AG09319 (cell line): ENCODE measurements around the gene GPA33.

Source experiments
- DNase-seq: peaks from one replicate; pipeline ENCODE4 v3.0.0-alpha.2; 2010; ENCODE audit warnings: low read depth; ENCODE audit errors: extremely low read depth
- TF ChIP-seq, protein P1 (sequence below): IDR thresholded peaks from 2 replicates; pipeline ENCODE4 v1.5.1; 2011; ENCODE audit warnings: low read depth, mild to moderate bottlenecking, inconsistent platforms, low read length, moderate library complexity

The GPA33 gene

DNA sequence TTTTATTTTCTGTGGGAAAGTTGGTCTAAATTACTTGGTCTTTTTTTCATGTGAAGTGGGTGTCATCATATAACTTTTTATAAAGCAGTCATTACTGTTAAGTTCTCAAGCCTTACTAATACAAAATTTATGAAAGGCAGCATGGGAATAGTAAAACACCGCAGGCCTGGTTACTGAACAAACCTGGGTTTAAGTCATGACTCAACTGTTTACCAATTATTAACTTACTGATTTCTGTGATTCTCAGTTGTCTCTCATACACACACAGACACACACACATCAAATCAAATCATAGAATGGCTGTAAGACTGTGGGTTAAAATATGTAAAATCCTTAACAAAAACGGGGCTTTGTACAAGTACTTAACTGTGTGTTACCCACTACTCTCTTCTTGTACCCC, 86.5 kb downstream of the GPA33 start:
- DNase-seq: no peak
- TF ChIP-seq, protein P1, sequence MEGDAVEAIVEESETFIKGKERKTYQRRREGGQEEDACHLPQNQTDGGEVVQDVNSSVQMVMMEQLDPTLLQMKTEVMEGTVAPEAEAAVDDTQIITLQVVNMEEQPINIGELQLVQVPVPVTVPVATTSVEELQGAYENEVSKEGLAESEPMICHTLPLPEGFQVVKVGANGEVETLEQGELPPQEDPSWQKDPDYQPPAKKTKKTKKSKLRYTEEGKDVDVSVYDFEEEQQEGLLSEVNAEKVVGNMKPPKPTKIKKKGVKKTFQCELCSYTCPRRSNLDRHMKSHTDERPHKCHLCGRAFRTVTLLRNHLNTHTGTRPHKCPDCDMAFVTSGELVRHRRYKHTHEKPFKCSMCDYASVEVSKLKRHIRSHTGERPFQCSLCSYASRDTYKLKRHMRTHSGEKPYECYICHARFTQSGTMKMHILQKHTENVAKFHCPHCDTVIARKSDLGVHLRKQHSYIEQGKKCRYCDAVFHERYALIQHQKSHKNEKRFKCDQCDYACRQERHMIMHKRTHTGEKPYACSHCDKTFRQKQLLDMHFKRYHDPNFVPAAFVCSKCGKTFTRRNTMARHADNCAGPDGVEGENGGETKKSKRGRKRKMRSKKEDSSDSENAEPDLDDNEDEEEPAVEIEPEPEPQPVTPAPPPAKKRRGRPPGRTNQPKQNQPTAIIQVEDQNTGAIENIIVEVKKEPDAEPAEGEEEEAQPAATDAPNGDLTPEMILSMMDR: no peak
